T-cell (primary cell): Measurements from ENCODE around the gene TMEM30B. TPM values are rescaled to one million over a fixed set of nuclear protein-coding genes. Genes with fewer than 3 reads are reported as not detected.

Experiments
- ATAC-seq, 4 experiments: fragments of 200-7000 bp in 3 of 4; fragments of 150-1000 bp in 1 of 4; cut with Tn5 transposase; replicated peaks in 1 of 4; 1 replicate in 3 of 4; 2 replicates in 1 of 4; pipeline ENCODE4 v1.10.0; 2021; ENCODE audit warnings: moderate library complexity in 3 of 4, mild to moderate bottlenecking in 2 of 4, moderate number of reproducible peaks in 1 of 4
- CTCF ChIA-PET, 2 donors: fragments of 300-600 bp; sonication (Branson Sonifier 250); formaldehyde crosslinking; loops; one replicate each; lab custom pipeline; 2022; ENCODE audit warnings: antibody characterized with exemption in 2 of 2; lab: Charles Lee
- POLR2A ChIA-PET, 2 donors: fragments of 300-600 bp; sonication (Branson Sonifier 250); formaldehyde crosslinking; loops; one replicate each; lab custom pipeline; 2022; ENCODE audit warnings: antibody characterized with exemption in 2 of 2; lab: Charles Lee
- DNase-seq, 35 experiments: peaks; one replicate each; pipeline versions ENCODE4 v3.0.0 to v3.0.0-alpha.2; 2013 to 2023
- H3K27ac ChIP-seq: one replicate; pipeline ENCODE4 v1.5.1; 2013; ENCODE audit warnings: low read length
- H3K27me3 ChIP-seq, 2 experiments: replicated peaks in 1 of 2; 1 replicate in 1 of 2; 2 replicates in 1 of 2; pipeline versions ENCODE4 v1.6.1 to v1.7.0; 2013; ENCODE audit warnings: low read length in 1 of 2, mixed read lengths in 1 of 2; ENCODE audit not compliant: control insufficient read depth in 2 of 2, insufficient read depth in 2 of 2; ENCODE audit errors: extremely low read depth in 1 of 2
- H3K36me3 ChIP-seq, 2 donors: 1 replicate in 1 of 2; 2 replicates in 1 of 2; pipeline versions ENCODE4 v1.6.1 to v1.7.0; 2013; ENCODE audit warnings: low read length in 1 of 2; ENCODE audit not compliant: control insufficient read depth in 2 of 2, insufficient read depth in 1 of 2; ENCODE audit errors: extremely low read depth in 1 of 2
- H3K4me1 ChIP-seq, 2 experiments: 1 replicate in 1 of 2; 2 replicates in 1 of 2; pipeline versions ENCODE4 v1.6.1 to v1.7.0; 2013; ENCODE audit warnings: low read length in 2 of 2, mixed read lengths in 1 of 2; ENCODE audit not compliant: insufficient read depth in 2 of 2, control insufficient read depth in 1 of 2; ENCODE audit errors: extremely low read depth in 1 of 2
- H3K4me3 ChIP-seq, 2 donors: 1 replicate in 1 of 2; 2 replicates in 1 of 2; pipeline versions ENCODE4 v1.5.1 to v1.7.0; 2013; ENCODE audit warnings: mild to moderate bottlenecking in 2 of 2, low read length in 1 of 2, moderate library complexity in 1 of 2; ENCODE audit not compliant: control insufficient read depth in 1 of 2; ENCODE audit errors: extremely low read depth in 1 of 2
- H3K9me3 ChIP-seq: 2 replicates; pipeline ENCODE4 v1.7.0; 2013
- H3K27ac Mint-ChIP-seq, 2 donors: one replicate each; pipeline ENCODE4 v1.8.0; 2020 to 2021; ENCODE audit warnings: mild to moderate bottlenecking in 2 of 2, mixed read lengths in 2 of 2
- H3K27me3 Mint-ChIP-seq, 2 donors: one replicate each; pipeline ENCODE4 v1.8.0; 2021 to 2022; ENCODE audit warnings: mixed read lengths in 2 of 2
- H3K36me3 Mint-ChIP-seq: one replicate; pipeline ENCODE4 v1.8.0; 2021; ENCODE audit warnings: mixed read lengths
- H3K4me1 Mint-ChIP-seq, 3 donors: one replicate each; pipeline ENCODE4 v1.8.0; 2020 to 2022; ENCODE audit warnings: mixed read lengths in 3 of 3, mild to moderate bottlenecking in 1 of 3
- H3K4me3 Mint-ChIP-seq, 3 donors: one replicate each; pipeline ENCODE4 v1.8.0; 2020 to 2022; ENCODE audit warnings: mild to moderate bottlenecking in 3 of 3, mixed read lengths in 3 of 3, moderate library complexity in 3 of 3
- H3K9me3 Mint-ChIP-seq, 3 donors: one replicate each; pipeline ENCODE4 v1.8.0; 2020 to 2022; ENCODE audit warnings: mixed read lengths in 3 of 3
- WGBS: methylation state at CpG from one replicate; pipeline ENCODE4 v1.1.5; 2013; ENCODE audit warnings: missing lambda C conversion rate; ENCODE audit not compliant: insufficient coverage; 5-methylcytosine and 5-hydroxymethylcytosine counted together
- total RNA-seq, 35 experiments: library from RNA in 6 of 35; stranded (reverse) in 6 of 35; fragments of 120-200 nt in 1 of 35; gene quantifications; one replicate each; pipeline versions ENCODE4 v1.2.1 to v1.2.4 and lab custom pipeline; 2013 to 2026

The TMEM30B gene, protein sequence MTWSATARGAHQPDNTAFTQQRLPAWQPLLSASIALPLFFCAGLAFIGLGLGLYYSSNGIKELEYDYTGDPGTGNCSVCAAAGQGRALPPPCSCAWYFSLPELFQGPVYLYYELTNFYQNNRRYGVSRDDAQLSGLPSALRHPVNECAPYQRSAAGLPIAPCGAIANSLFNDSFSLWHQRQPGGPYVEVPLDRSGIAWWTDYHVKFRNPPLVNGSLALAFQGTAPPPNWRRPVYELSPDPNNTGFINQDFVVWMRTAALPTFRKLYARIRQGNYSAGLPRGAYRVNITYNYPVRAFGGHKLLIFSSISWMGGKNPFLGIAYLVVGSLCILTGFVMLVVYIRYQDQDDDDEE
- 1 to 10 TPM; 2.1 to 8.6 (median 2.9) TPM for total RNA-seq
- total RNA-seq (2013) = 4.2 TPM
- 4.6 to 35.3 (median 11.7) reads per million in 29 experiments for total RNA-seq (lab: John Stamatoyannopoulos, UW)

DNA sequence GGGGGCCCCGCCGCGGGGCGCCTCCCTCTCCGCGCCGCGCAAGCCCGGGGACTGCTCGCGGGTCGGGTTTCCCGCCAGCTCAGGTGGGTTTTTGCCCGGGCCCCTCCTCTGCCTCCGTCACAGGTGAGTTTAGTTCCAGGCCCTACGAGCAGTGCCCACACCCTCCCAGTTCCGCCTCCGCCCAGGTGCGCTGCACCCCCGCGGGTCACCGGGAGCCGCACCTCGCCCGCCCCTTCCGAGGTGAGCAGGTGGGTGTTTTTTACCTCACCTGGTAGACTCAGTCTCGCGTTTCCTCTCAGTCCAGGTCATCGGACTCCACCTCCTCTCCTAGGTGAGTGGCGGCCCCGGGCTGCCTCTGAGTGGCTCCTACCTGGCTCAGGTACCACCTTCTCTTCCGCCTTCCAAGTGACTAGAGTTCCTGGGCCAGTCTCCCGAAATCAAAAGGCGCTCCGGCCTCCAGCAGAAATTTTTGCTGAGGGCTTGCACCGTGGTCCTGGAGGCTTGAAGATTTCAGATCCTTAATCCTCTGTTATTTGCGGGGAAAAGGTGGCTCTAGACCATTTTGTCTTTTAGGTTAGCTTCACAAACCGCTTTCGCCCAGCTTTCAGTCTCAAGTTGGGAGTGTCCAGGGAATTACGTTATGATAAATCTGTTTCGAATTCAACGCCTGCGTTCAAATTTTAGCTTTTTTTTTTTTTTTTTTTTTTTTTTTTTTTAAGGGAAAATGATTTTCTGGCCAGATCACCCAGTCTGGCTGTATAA is at the start of gene TMEM30B:
Gene TMEM30B (minus strand): TSS at position 153 of the 762 bp plus-strand sequence. CDS start 191 bp downstream, outside the sequence.
- H3K27me3 Mint-ChIP-seq = peaks cover 0 to 6% of the 10 kb centered on the region in 2 donors
- peak within 1 kb of the TSS; percentile 66 for H3K27ac ChIP-seq
- no peaks in the 10 kb centered on the region for H3K9me3 Mint-ChIP-seq
- H3K9me3 ChIP-seq = no peaks in the 10 kb centered on the region
- peak within 1 kb of the TSS; percentile 88 to 95 (median 89) for H3K4me3 Mint-ChIP-seq
- H3K27me3 ChIP-seq = peaks cover 5 to 24% of the 10 kb centered on the region in 2 experiments
- no peaks in the 10 kb centered on the region for H3K36me3 Mint-ChIP-seq
- WGBS = 18% methylated on average over 25 of the region's 43 CpGs
- peak within 1 kb of the TSS; percentile 62 to 90 for H3K4me3 ChIP-seq
- peaks cover 0 to 16% of the 10 kb centered on the region in 2 experiments for H3K4me1 ChIP-seq
- H3K4me1 Mint-ChIP-seq = peaks cover 35 to 38% (median 36%) of the 10 kb centered on the region in 3 donors
- H3K27ac Mint-ChIP-seq = peak within 1 kb of the TSS; percentile 91 to 92
- DNase-seq (peak in 32 of 35 experiments; percentile 12 to 56 (median 38)), ATAC-seq (peak in 3 of 4 experiments; percentile 21 to 44 (median 38))
- ChIA-PET CTCF (interaction anchor here (0.5 to 2.0 kb wide), 24 partner anchors 10 to 808 kb away, joined by 3 to 18 read pairs (median 4); partner anchors contain the start of genes SLC38A6 (in 1 of the 2), SNAPC1 (in 1 of the 2) and TRMT5 (in 1 of the 2)), POLR2A (interaction anchor here (0.6 to 1.0 kb wide), 20 partner anchors 8 to 1217 kb away, joined by 3 to 13 read pairs (median 3); partner anchors contain the start of gene SNAPC1 (in 1 of the 2))
- no peaks in the 10 kb centered on the region for H3K36me3 ChIP-seq

DNA sequence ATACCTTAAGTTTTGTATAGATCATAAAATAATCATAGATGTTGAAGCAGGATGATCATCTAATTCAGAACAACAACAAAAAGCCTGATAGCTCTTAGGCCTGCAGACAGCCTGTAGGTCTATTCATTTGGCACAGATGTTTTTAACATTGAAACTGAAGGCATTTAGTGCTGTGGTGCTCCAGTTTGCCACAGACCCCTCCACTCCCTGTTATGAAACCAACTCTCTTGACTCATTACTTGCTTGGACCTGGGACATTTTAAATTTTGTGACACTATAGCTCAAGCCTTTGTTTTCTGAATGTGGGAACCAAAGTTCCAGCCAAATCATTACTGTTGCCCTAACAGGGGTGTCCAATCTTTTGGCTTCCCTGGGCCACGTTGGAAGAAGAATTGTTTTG is 49.4 kb upstream of the TMEM30B start:
- no peaks in the 10 kb centered on the region for H3K27me3 ChIP-seq
- H3K36me3 ChIP-seq = peaks cover 0 to 4% of the 10 kb centered on the region in 2 donors
- no peaks in the 10 kb centered on the region for H3K9me3 Mint-ChIP-seq
- H3K27ac Mint-ChIP-seq = peak overlapping the region; percentile 95 to 96
- H3K27me3 Mint-ChIP-seq = no peaks in the 10 kb centered on the region
- peak overlapping the region; percentile 93 for H3K27ac ChIP-seq
- DNase-seq (peak in 1 of 35 experiments; percentile 41), ATAC-seq (peak in 2 of 4 experiments; percentile 11 to 18)
- H3K36me3 Mint-ChIP-seq = peaks cover 39% of the 10 kb centered on the region
- H3K4me3 ChIP-seq = peak overlapping the region in 1 of 2 donors; percentile 10
- peak overlapping the region; percentile 98 to 99 (median 99) for H3K4me3 Mint-ChIP-seq
- H3K4me1 Mint-ChIP-seq = peaks cover 88 to 93% (median 89%) of the 10 kb centered on the region in 3 donors
- no CpG with 5 or more reads among the region's 1 CpG for WGBS
- peaks cover 56 to 75% of the 10 kb centered on the region in 2 experiments for H3K4me1 ChIP-seq
- ChIA-PET CTCF (interaction anchor here (0.5 to 1.4 kb wide), 8 partner anchors 9 to 1167 kb away, joined by 3 to 8 read pairs (median 4); no protein-coding TSS in a partner anchor), POLR2A (interaction anchor here (0.6 to 7.3 kb wide), 10 partner anchors 8 to 417 kb away, joined by 3 to 59 read pairs (median 4); partner anchors contain the start of gene PRKCH (in 1 of the 2))
- H3K9me3 ChIP-seq = no peaks in the 10 kb centered on the region

DNA sequence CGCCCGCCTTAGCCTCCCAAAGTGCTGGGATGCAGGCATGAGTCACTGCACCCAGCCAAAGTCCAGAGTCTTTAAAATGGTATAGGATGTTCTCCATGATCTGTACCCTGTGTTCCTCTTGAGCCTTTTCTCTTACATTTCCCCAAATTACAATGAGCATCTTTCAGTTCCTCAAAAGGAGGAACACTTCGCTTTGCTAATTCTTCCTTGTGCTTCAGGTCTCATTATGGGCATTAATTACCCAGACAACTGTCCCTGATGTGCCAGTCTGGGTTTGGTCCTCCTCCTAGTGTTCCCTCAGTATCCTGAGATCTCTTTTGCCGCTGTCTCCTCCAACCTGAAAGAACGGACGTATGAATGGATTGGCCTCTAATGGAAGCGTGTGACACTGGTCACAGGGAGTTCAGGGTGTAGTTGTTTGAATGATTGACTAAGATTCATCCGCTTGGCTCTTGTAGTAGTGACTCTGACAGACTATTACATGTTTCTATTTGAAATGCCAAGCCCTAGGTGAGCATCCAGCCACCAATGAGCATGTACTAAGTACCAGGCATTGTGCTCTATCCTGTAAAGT is 48.4 kb upstream of the TMEM30B start:
- Histone ChIP-seq H3K4me1 (peaks cover 52 to 73% of the 10 kb centered on the region in 2 experiments), H3K36me3 (peaks cover 0 to 4% of the 10 kb centered on the region in 2 donors), H3K4me3 (peak overlapping the region; percentile 29 to 59), H3K27me3 (no peaks in the 10 kb centered on the region), H3K9me3 (no peaks in the 10 kb centered on the region), H3K27ac (peak overlapping the region; percentile 93)
- WGBS = 45% methylated on average over 4 of the region's 8 CpGs
- Mint-ChIP-seq H3K9me3 (no peaks in the 10 kb centered on the region), H3K27me3 (no peaks in the 10 kb centered on the region), H3K36me3 (peaks cover 42% of the 10 kb centered on the region), H3K27ac (peak overlapping the region; percentile 95 to 96), H3K4me3 (peak overlapping the region; percentile 98 to 99 (median 99)), H3K4me1 (peaks cover 89 to 94% (median 90%) of the 10 kb centered on the region in 3 donors)
- ChIA-PET CTCF (interaction anchor here in 1 of 2 donors (0.6 to 1.0 kb wide), 3 partner anchors 8 to 56 kb away, joined by 4 to 5 read pairs (median 5); no protein-coding TSS in a partner anchor), POLR2A (interaction anchor here (0.6 to 1.0 kb wide), 4 partner anchors 8 to 145 kb away, joined by 4 to 8 read pairs (median 5); no protein-coding TSS in a partner anchor)
- ATAC-seq = no peak
- peak in 1 of 35 experiments; percentile 26 for DNase-seq

DNA sequence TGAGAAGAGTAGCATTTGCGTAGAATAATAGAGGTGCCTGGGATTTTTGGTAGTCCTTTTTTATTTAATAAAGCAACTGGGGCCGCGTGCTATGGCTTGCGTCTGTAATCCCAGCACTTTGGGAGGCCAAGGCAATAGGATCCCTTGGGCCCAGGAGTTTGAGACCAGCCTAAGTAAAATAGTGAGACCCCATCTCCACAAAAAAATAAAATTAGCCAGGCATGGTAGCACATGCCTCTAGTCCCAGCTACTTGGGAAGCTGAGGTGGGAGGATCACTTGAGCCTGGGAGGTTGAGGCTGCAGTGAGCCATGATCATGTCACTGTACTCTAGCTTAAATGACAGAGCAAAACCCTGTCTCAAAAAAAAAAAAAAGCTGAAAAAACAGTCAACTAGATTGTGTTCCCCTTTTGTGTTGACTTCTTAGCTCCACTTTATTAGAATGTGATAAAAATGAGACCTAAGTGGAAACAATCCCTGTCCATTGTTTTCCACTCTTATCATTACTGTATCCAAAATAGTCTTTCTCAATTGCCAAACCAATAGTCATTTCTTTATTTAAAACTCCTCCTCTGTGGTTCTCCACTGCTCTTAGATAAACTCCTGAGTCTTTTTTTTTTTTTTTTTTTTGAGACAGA is 47.6 kb upstream of the TMEM30B start:
- Mint-ChIP-seq H3K4me1 (peaks cover 85 to 92% (median 85%) of the 10 kb centered on the region in 3 donors), H3K9me3 (no peaks in the 10 kb centered on the region), H3K4me3 (peak overlapping the region; percentile 98 to 99 (median 99)), H3K27me3 (no peaks in the 10 kb centered on the region), H3K36me3 (peaks cover 45% of the 10 kb centered on the region), H3K27ac (peak overlapping the region; percentile 95 to 96)
- Histone ChIP-seq H3K4me1 (peaks cover 46 to 66% of the 10 kb centered on the region in 2 experiments), H3K36me3 (peaks cover 0 to 4% of the 10 kb centered on the region in 2 donors), H3K9me3 (no peaks in the 10 kb centered on the region), H3K27ac (peak overlapping the region; percentile 93), H3K27me3 (no peaks in the 10 kb centered on the region), H3K4me3 (peak overlapping the region; percentile 29 to 59)
- ChIA-PET POLR2A (interaction anchor here (0.6 to 1.0 kb wide), 12 partner anchors 9 to 146 kb away, joined by 3 to 8 read pairs (median 4); no protein-coding TSS in a partner anchor), CTCF (interaction anchor here in 1 of 2 donors (0.6 to 1.0 kb wide), 8 partner anchors 9 to 348 kb away, joined by 3 to 5 read pairs (median 4); partner anchors contain the start of gene TRMT5)
- ATAC-seq = peak in 2 of 4 experiments; percentile 6 to 19
- 50% methylated on average over 3 of the region's 4 CpGs for WGBS
- peak in 1 of 35 experiments; percentile 31 for DNase-seq

DNA sequence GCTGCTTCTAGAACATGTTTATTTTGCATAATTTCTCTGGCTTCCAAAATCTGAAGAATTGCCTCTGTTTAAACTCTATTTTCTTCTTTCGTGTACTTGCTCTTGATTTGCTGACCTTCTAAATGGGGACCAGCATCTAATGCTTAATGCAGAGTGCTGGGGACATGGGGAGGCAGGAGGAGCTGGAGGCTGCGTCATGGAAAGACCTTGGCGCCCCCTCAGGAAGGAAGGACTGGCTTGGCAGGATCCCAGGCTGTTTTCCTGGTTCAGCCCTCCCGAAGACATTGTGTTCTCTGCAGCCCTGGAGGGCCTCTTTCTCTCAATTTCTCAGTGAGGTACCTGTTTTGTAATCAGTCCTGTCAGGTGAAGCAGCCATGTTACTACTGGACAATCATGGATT is 45.7 kb upstream of the TMEM30B start:
- ATAC-seq (no peak), DNase-seq (peak in 1 of 35 experiments; percentile 42)
- ChIA-PET CTCF (interaction anchor here in 1 of 2 donors (0.6 kb wide), 1 partner anchor 20 kb away, joined by 3 read pairs; no protein-coding TSS in a partner anchor), POLR2A (interaction anchor here in 1 of 2 donors (0.8 to 1.1 kb wide), 3 partner anchors 9 to 77 kb away, joined by 3 to 4 read pairs (median 3); no protein-coding TSS in a partner anchor)
- Histone ChIP-seq H3K4me3 (peak overlapping the region; percentile 20 to 29), H3K36me3 (peaks cover 0 to 4% of the 10 kb centered on the region in 2 donors), H3K4me1 (peaks cover 39 to 51% of the 10 kb centered on the region in 2 experiments), H3K27me3 (no peaks in the 10 kb centered on the region), H3K27ac (peak overlapping the region; percentile 93), H3K9me3 (no peaks in the 10 kb centered on the region)
- peak overlapping the region; percentile 98 to 99 (median 99) for H3K4me3 Mint-ChIP-seq
- H3K4me1 Mint-ChIP-seq = peaks cover 66 to 78% (median 67%) of the 10 kb centered on the region in 3 donors
- no peaks in the 10 kb centered on the region for H3K9me3 Mint-ChIP-seq
- H3K36me3 Mint-ChIP-seq = peaks cover 55% of the 10 kb centered on the region
- WGBS = 0% methylated on average over 3 of the region's 4 CpGs
- H3K27me3 Mint-ChIP-seq = no peaks in the 10 kb centered on the region
- peak overlapping the region; percentile 95 to 96 for H3K27ac Mint-ChIP-seq
